D721Med (cell line): ENCODE results near the gene DNAJC19.

Experiments used
- DNase-seq: peaks from one replicate; pipeline ENCODE4 v3.0.0; 2011; ENCODE audit warnings: low spot score; ENCODE audit not compliant: insufficient read length
- FAIRE-seq: peaks from 2 replicates; lab custom pipeline; 2011; peaks lifted over from hg19 to GRCh38; lab: Jason Lieb, UNC
- TF ChIP-seq, protein P1 (sequence below): IDR thresholded peaks from 2 replicates; pipeline ENCODE4 v1.5.1; 2012; ENCODE audit warnings: mild to moderate bottlenecking, control low read depth; ENCODE audit not compliant: insufficient read depth; ENCODE audit errors: missing control alignments

DNAJC19 gene

DNA sequence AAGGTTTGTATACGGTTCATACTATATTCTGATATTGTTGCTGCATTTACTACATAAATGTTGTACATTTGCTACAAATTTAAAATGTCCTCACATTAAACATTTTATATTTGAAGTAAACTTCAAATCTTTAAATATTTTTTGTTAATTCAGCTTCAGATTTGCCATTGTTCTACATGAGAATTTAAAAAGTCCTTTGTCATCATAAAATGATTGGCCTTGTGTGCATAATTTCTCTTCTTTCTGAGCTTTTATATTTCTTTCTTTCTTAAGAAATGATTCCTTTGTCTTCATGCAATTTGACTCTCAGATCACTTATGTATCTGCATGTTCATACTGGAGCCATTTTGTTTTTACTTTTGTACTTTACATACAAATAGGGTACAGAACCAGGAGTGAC is 28.0 kb downstream of the DNAJC19 start:
- FAIRE-seq: no peak
- DNase-seq: no peak
- TF ChIP-seq, protein P1, sequence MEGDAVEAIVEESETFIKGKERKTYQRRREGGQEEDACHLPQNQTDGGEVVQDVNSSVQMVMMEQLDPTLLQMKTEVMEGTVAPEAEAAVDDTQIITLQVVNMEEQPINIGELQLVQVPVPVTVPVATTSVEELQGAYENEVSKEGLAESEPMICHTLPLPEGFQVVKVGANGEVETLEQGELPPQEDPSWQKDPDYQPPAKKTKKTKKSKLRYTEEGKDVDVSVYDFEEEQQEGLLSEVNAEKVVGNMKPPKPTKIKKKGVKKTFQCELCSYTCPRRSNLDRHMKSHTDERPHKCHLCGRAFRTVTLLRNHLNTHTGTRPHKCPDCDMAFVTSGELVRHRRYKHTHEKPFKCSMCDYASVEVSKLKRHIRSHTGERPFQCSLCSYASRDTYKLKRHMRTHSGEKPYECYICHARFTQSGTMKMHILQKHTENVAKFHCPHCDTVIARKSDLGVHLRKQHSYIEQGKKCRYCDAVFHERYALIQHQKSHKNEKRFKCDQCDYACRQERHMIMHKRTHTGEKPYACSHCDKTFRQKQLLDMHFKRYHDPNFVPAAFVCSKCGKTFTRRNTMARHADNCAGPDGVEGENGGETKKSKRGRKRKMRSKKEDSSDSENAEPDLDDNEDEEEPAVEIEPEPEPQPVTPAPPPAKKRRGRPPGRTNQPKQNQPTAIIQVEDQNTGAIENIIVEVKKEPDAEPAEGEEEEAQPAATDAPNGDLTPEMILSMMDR: no peak

DNA sequence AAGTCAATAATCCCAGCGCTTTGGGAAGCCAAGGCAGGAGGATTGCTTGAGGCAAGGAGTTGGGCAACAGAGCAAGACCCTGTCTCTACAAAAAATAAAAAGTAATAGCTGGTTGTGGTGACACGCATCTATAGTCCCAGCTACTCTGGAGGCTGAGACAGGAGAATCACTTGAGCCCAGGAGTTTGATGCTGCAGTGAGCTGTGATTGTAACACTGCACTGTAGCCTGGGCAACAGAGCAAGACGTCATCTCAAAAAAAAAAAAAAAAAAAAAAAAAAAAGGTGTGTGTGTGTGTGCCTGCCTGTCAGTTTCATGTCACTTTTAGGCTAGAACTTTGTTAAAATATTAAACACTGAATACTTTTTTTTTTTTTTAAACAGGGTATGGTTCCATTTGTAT is 28.4 kb downstream of the DNAJC19 start:
- DNase-seq (no peak), FAIRE-seq (no peak)
- TF ChIP-seq, protein P1: no peak

- no peak for FAIRE-seq
Observed at GRCh38 chr3:180959691-180960090, 29.8 kb downstream of the DNAJC19 start.

GRCh38 chr3:180947761-180948390 is 41.7 kb downstream of the DNAJC19 start:
- TF ChIP-seq, protein P1: no peak
- FAIRE-seq (peak; percentile 90), DNase-seq (peak; percentile 28)

More at GRCh38 chr3:180959691-180960090, 29.8 kb downstream of the DNAJC19 start:
- TF ChIP-seq, protein P1: no peak
- DNase-seq: no peak

DNA sequence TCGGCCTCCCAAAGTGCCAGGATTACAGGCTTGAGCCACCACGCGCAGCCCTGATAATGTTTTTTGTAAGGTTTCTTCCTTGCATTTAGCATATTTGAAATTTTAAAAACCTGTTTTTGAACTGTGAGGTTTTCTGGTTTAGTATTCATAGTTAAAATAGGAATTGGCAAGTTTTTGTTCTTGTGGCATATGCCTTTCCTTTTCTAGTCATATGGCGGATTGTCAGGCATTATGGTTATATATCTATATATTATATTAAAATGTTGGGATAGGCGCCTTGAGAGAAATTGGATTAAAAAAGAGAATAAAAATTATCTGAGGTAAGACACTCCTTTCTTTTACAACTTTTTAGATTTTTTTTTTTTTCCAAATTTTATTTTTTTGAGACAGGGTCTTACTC is 48.7 kb downstream of the DNAJC19 start:
- TF ChIP-seq, protein P1: no peak
- FAIRE-seq (no peak), DNase-seq (no peak)

GRCh38 chr3:180934638-180935037 is 54.9 kb downstream of the DNAJC19 start:
- TF ChIP-seq, protein P1: no peak
- FAIRE-seq: no peak
- DNase-seq: no peak
